NCI-H82 treated with DMSO at 0.1 percent for 48 hours (cell line): Measurements from ENCODE around the gene COL5A1.

ENCODE experiments used
- DNase-seq: peaks from one replicate; lab custom pipeline; 2025; ENCODE audit not compliant: unreplicated experiment; lab: John Stamatoyannopoulos, UW

Gene COL5A1

GRCh38 chr9:134867917-134868750, 226.5 kb downstream of the COL5A1 start:
- no peak for DNase-seq

- no peak for DNase-seq
Observed at GRCh38 chr9:134868751-134869553, 227.3 kb downstream of the COL5A1 start.

- no peak for DNase-seq
Observed at GRCh38 chr9:134869554-134870300, 228.1 kb downstream of the COL5A1 start.

- no peak for DNase-seq
Observed at GRCh38 chr9:134870301-134870694, 228.7 kb downstream of the COL5A1 start.

- DNase-seq: no peak
Observed at GRCh38 chr9:134870746-134871662, 229.4 kb downstream of the COL5A1 start.

- DNase-seq: no peak
Observed at GRCh38 chr9:134871697-134872340, 230.2 kb downstream of the COL5A1 start.

GRCh38 chr9:134872482-134873231, 231.1 kb downstream of the COL5A1 start:
- DNase-seq: no peak

GRCh38 chr9:134875371-134875770, 233.8 kb downstream of the COL5A1 start:
- no peak for DNase-seq

- DNase-seq: no peak
Observed at GRCh38 chr9:134877541-134877940, 235.9 kb downstream of the COL5A1 start.

GRCh38 chr9:134879664-134880483, 238.3 kb downstream of the COL5A1 start:
- DNase-seq: no peak

GRCh38 chr9:134880484-134881312, 239.1 kb downstream of the COL5A1 start, which contains the start of gene FCN2:
Gene FCN2 (plus strand): TSS chr9:134880810. CDS start chr9:134880822, 12 bp downstream.
- no peak for DNase-seq

- DNase-seq: no peak
Observed at GRCh38 chr9:134881313-134881670, 239.7 kb downstream of the COL5A1 start.

- no peak for DNase-seq
Observed at GRCh38 chr9:134882204-134882785, 240.7 kb downstream of the COL5A1 start.

GRCh38 chr9:134883040-134883782, 241.6 kb downstream of the COL5A1 start:
- no peak for DNase-seq

- DNase-seq: no peak
Observed at GRCh38 chr9:134884492-134884891, 242.9 kb downstream of the COL5A1 start.

- no peak for DNase-seq
Observed at GRCh38 chr9:134885001-134885678, 243.5 kb downstream of the COL5A1 start.
